ENCODE data around the gene CLMN.

CLMN gene

DNA sequence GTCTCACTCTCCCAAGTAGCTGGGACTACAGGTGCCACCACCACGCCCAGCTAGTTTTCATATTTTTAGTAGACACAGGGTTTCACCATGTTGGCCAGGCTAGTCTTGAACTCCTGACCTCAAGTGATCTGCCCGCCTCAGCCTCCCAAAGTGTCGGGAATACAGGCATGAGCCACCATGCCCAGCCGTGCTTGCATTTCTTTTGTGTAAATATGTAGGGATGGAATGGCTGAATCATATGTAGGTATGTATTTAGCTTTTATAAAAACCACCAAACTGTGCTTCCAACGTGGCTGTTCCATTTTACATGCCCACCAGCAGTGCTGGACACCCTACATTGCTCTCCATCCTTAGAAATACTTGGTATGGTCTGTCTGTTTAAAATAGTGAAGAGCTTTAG is 32.8 kb upstream of the CLMN start:
- no peak for TF ChIP-seq CTCF (IDR thresholded peaks at IDR 0.05; ENCODE audit: low read depth, low read length)
- H3K4me3 ChIP-seq (ENCODE audit: low read depth, low read length) = no peak overlapping the region

DNA sequence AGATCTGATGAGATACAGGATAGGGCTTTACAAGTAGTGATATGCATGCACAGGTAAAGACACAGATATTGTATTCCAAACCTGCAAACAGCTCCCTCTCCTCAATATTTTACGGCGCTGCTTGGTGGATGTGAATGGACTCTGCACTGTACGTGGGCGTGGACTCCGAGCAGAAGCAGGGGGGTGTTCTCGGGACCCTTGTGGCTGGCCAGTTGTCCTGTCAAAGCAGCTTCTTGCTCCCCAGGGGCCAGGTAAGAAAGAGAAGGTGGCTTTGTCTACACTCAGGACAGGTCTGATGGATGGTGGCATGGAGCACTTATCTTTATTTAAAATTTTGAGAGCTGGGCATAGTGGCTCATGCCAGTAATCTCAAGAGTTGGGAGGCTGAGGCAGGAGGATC is 29.5 kb upstream of the CLMN start:
- no peak for TF ChIP-seq CTCF (IDR thresholded peaks at IDR 0.05; ENCODE audit: low read depth, low read length)
- no peak overlapping the region for H3K4me3 ChIP-seq (ENCODE audit: low read depth, low read length)

DNA sequence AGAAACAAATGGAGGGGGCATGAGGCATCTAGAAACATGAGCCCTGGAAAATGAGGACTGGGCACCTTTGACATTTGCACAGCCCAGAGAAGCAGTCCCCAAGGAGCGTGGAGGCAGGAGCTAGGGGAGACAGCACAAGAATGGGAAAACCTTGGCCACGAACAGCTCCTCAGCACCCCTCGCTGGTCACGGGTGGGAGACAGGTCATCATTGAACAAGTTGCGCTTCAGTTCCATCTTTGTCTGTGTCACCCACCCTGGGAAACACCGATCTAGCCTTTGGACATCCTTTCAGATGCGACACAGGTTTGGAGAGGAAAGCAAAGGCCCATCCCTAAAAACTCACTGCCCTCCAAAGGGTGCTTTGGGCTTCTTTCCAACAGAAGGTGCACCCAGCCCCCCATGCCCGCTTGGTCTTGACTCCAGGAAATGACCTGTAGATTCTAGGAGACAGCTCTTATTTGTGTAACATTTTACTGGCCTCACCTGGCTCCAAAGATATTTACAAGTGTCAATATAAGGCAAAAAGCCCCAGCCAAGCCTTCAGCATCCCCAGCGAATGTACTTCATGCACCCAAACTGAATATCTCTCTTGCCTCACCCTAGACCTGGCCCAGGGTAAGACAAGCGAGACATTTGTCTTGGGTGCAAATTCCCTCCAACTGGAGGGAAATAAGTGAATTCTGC is 28.8 kb upstream of the CLMN start:
- no peak for TF ChIP-seq CTCF (IDR thresholded peaks at IDR 0.05; ENCODE audit: low read depth, low read length)
- no peak overlapping the region for H3K4me3 ChIP-seq (ENCODE audit: low read depth, low read length)

DNA sequence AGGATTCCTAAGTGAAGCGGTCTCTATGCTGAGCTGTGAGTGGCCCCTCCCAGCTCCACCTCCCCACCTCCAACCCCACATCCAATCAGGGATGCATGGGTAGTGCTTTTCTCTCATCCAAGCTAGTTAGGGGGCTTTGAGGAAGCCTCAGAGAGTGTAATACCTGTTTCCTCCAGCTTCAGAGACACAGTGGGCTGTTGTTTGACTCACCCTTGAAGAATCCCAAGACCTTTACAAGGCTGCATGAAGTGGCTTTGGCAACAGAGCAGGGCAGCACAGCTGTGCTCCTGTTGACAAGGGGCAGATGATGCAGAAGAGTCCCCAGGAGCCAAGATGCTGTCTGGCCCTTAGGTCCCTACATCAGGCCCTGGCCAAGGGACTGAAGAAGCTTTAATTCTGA is 27.1 kb upstream of the CLMN start:
- H3K4me3 ChIP-seq (ENCODE audit: low read depth, low read length) = no peak overlapping the region
- no peak for TF ChIP-seq CTCF (IDR thresholded peaks at IDR 0.05; ENCODE audit: low read depth, low read length)

DNA sequence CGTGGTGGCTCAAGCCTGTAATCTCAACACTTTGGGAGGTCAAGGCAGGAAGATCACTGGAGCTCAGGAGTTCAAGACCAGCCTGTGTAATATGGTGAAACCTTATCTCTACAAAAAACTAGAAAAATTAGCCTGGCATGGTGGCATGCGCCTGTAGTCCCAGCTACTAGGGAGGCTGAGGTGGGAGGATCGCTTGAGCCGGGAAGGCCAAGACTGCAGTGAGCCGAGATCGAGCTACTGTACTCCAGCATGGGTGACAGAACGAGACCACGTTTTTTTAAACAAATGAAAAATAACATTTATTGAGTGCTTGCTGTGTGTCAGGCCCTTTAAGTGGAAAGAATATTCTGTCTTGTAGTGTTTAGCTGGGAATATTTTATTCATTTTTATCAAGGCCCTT is 26.6 kb upstream of the CLMN start:
- no peak for TF ChIP-seq CTCF (IDR thresholded peaks at IDR 0.05; ENCODE audit: low read depth, low read length)

DNA sequence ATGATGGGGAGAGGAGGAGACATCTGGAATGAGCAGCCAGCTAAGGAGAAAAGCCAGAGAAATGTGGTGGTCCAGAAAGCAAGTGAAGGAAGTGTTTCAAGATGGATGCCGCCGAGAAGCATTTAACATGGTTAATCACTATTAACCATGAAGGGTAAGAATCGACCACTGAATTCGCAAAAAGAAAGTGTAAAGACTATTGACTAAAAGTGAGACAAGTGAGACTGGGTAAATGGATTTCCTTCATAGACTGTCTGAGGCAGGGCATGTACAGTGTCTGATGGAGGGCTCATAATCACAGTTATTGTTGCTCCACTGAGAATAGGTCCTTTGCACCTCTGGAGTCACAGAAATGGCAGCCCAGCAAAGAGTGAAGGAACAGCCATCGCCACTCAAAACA is 25.3 kb upstream of the CLMN start:
- no peak overlapping the region for H3K4me3 ChIP-seq (ENCODE audit: low read depth, low read length)
- no peak for TF ChIP-seq CTCF (IDR thresholded peaks at IDR 0.05; ENCODE audit: low read depth, low read length)

More for the DNA sequence above, 26.6 kb upstream of the CLMN start:
- H3K4me3 ChIP-seq (ENCODE audit: low read depth, low read length) = no peak overlapping the region

DNA sequence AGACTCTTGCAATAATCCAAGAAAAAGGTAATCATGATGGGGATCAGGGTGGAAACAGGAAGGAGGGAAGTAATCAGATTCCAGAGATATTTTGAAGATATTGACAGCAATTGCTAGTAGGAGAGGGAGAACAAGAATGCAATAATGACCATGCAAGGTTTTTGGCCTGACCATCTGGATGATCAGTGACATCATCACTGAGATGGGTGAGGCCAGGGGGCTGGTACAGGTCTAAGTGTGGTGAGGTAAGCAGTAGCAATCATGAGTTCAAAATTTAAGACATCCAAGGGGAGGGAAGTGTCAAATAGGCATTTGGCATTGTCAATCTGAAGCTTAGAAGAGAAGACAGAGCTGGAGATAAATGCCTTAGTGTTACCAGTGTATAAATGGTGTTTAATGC is 24.8 kb upstream of the CLMN start:
- H3K4me3 ChIP-seq (ENCODE audit: low read depth, low read length) = no peak overlapping the region
- TF ChIP-seq CTCF (IDR thresholded peaks at IDR 0.05; ENCODE audit: low read depth, low read length) = no peak

Measured in WI38 (cell line).